ENCODE measurements around the gene ZNF491. TPM values are rescaled to one million over a fixed set of nuclear protein-coding genes. Genes with fewer than 3 reads are reported as not detected.

The ZNF491 gene
- total and polyA plus RNA-seq, 2 of the 8 experiments (the other 6 are each of a cell fraction or from before 2014, with no cell fraction given) = 0.18 to 0.78 TPM

DNA sequence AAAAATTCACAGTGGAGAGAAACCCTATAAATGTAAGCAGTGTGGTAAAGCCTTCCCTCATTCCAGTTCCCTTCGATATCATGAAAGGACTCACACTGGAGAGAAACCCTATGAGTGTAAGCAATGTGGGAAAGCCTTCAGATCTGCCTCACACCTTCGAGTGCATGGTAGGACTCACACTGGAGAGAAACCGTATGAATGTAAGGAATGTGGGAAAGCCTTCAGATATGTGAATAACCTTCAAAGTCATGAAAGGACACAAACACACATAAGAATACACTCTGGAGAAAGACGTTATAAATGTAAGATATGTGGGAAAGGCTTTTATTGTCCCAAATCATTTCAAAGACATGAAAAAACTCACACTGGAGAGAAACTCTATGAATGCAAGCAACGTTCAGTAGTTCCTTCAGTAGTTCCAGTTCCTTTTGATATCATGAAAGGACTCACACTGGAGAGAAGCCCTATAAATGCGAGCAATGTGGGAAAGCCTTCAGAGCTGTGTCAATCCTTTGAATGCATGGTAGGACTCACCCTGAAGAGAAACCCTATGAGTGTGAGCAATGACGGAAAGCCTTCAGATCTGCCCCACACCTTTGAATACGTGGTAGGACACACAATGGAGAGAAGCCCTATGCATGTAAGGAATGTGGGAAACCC is 34.1 kb downstream of the ZNF491 start:
- no peaks in the 10 kb centered on the region for H3K23me2 ChIP-seq (ENCODE audit: low read depth, low read length)
- POLR2A ChIA-PET (ENCODE audit: partially characterized antibody) = no interaction called here
- H4K5ac ChIP-seq (ENCODE audit: insufficient read length, low read depth, low read length) = no peak overlapping the region
- TF ChIP-seq HDAC2 (IDR thresholded peaks at IDR 0.05; ENCODE audit: borderline replicate concordance in 1 of 2, low read depth in 2 of 2, low read length in 2 of 2) (no peak), CEBPB (IDR thresholded peaks at IDR 0.05; ENCODE audit: low read depth, low read length) (no peak), MAFK (IDR thresholded peaks at IDR 0.05; ENCODE audit: low read depth, low read length) (no peak), CHD2 (IDR thresholded peaks at IDR 0.05; ENCODE audit: low read length) (no peak), RBBP5 (IDR thresholded peaks at IDR 0.05; ENCODE audit: borderline replicate concordance, low read depth, low read length) (no peak), POU5F1 (IDR thresholded peaks at IDR 0.05; ENCODE audit: low read depth, low read length) (no peak), BACH1 (IDR thresholded peaks at IDR 0.05; ENCODE audit: low read length) (no peak), TCF12 (IDR thresholded peaks at IDR 0.05; ENCODE audit: low read depth, low read length) (no peak)
- TF ChIP-seq, protein P1, sequence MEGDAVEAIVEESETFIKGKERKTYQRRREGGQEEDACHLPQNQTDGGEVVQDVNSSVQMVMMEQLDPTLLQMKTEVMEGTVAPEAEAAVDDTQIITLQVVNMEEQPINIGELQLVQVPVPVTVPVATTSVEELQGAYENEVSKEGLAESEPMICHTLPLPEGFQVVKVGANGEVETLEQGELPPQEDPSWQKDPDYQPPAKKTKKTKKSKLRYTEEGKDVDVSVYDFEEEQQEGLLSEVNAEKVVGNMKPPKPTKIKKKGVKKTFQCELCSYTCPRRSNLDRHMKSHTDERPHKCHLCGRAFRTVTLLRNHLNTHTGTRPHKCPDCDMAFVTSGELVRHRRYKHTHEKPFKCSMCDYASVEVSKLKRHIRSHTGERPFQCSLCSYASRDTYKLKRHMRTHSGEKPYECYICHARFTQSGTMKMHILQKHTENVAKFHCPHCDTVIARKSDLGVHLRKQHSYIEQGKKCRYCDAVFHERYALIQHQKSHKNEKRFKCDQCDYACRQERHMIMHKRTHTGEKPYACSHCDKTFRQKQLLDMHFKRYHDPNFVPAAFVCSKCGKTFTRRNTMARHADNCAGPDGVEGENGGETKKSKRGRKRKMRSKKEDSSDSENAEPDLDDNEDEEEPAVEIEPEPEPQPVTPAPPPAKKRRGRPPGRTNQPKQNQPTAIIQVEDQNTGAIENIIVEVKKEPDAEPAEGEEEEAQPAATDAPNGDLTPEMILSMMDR (IDR thresholded peaks at IDR 0.05; ENCODE audit: control extremely low read depth in 1 of 3, insufficient read depth in 1 of 3, low read depth in 1 of 3, low read length in 3 of 3) = no peak
- TF ChIP-seq, protein P2, sequence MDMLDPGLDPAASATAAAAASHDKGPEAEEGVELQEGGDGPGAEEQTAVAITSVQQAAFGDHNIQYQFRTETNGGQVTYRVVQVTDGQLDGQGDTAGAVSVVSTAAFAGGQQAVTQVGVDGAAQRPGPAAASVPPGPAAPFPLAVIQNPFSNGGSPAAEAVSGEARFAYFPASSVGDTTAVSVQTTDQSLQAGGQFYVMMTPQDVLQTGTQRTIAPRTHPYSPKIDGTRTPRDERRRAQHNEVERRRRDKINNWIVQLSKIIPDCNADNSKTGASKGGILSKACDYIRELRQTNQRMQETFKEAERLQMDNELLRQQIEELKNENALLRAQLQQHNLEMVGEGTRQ (IDR thresholded peaks at IDR 0.05; ENCODE audit: low read length) = no peak

More for the DNA sequence above, 34.1 kb downstream of the ZNF491 start:
- Histone ChIP-seq H2AFZ (ENCODE audit: low read length) (no peak overlapping the region), H3K9ac (replicated peaks in 1 of 4; ENCODE audit: extremely low read depth in 1 of 4, low read depth in 3 of 4, low read length in 3 of 4) (no peak overlapping the region), H3K79me2 (ENCODE audit: control insufficient read depth in 1 of 2, insufficient read depth in 2 of 2, low read length in 2 of 2) (no peaks in the 10 kb centered on the region), H3K14ac (ENCODE audit: insufficient read length) (no peak overlapping the region), H2BK5ac (ENCODE audit: low read depth, low read length) (no peak overlapping the region), H2BK120ac (replicated peaks; ENCODE audit: low read depth, low read length) (no peak overlapping the region), H3K79me1 (ENCODE audit: low read depth, low read length) (no peaks in the 10 kb centered on the region), H2BK12ac (ENCODE audit: low read depth, low read length) (no peak overlapping the region), H3K27me3 (replicated peaks in 1 of 4; ENCODE audit: control insufficient read depth in 3 of 4, extremely low read depth in 1 of 4, insufficient read depth in 3 of 4, low read length in 3 of 4) (no peaks in the 10 kb centered on the region), H2BK15ac (ENCODE audit: low read length) (no peak overlapping the region), H4K91ac (replicated peaks; ENCODE audit: insufficient read length, low read length) (no peak overlapping the region), H3K18ac (ENCODE audit: extremely low read depth, low read length) (no peak overlapping the region), H2AK5ac (ENCODE audit: low read depth, low read length) (no peak overlapping the region), H3K4me1 (replicated peaks in 1 of 4; ENCODE audit: control insufficient read depth in 3 of 4, insufficient read depth in 4 of 4, low read length in 3 of 4) (no peaks in the 10 kb centered on the region), H4K20me1 (replicated peaks in 1 of 2; ENCODE audit: control insufficient read depth in 1 of 2, insufficient read depth in 2 of 2, low read length in 2 of 2) (no peaks in the 10 kb centered on the region), H2BK20ac (ENCODE audit: low read length) (no peak overlapping the region), H3K4me3 (ENCODE audit: extremely low read depth in 1 of 4, insufficient read depth in 2 of 4, low read depth in 3 of 4, low read length in 4 of 4) (no peak overlapping the region), H4K8ac (ENCODE audit: extremely low read depth, insufficient read depth, low read length) (no peak overlapping the region), H3K56ac (replicated peaks; ENCODE audit: insufficient read length, low read depth, low read length) (no peak overlapping the region), H3K9me3 (ENCODE audit: insufficient read depth in 2 of 2, low read depth in 1 of 2, low read length in 1 of 2) (peaks cover 37 to 58% of the 10 kb centered on the region in 2 experiments), H3K4ac (replicated peaks; ENCODE audit: insufficient read length, low read depth, low read length) (no peak overlapping the region), H3K36me3 (ENCODE audit: control insufficient read depth in 2 of 4, insufficient read depth in 4 of 4, low read length in 3 of 4) (peaks cover 0 to 37% (median 10%) of the 10 kb centered on the region in 4 experiments; a peak in 6 of 8 replicates), H3K23ac (ENCODE audit: insufficient read length) (no peak overlapping the region), H3K27ac (ENCODE audit: low read depth, low read length) (no peak overlapping the region), H3K4me2 (ENCODE audit: insufficient read depth in 1 of 2, low read depth in 2 of 2, low read length in 2 of 2) (no peak overlapping the region)
- WGBS, 2 experiments (ENCODE audit: extremely low coverage in 1 of 2, insufficient coverage in 1 of 2, insufficient read length in 1 of 2, insufficient replicate concordance in 2 of 2, low coverage in 1 of 2, low lambda C conversion rate in 2 of 2, missing lambda C conversion rate in 1 of 2) = 86% methylated on average over 8 of the region's 8 CpGs; no CpG with 5 or more reads in 1 of the 2 experiments
- DNase-seq (ENCODE audit: low read depth in 1 of 2, low spot score in 2 of 2) = no peak
- no peak for FAIRE-seq
- CTCF ChIA-PET (ENCODE audit: partially characterized antibody) = no interaction called here

Measured in H1 (cell line).